Measurements from ENCODE around the gene HELZ2. TPM values are rescaled to one million over a fixed set of nuclear protein-coding genes. Genes with fewer than 3 reads are reported as not detected.

HELZ2 gene
- total RNA-seq, 1 experiment from 2014 or later = 35.2 TPM

GRCh38 chr20:63558804-63559484 is 15.1 kb downstream of the HELZ2 start:
- no peaks in the 10 kb centered on the region; the same call in 1 of the 2 replicates for H3K4me1 ChIP-seq
- H3K4me3 ChIP-seq (ENCODE audit: low read depth, low read length) = no peak overlapping the region
- H3K27me3 ChIP-seq (replicated peaks; ENCODE audit: control insufficient read depth, insufficient read depth, low read length) = no peaks in the 10 kb centered on the region
- no TSS peak for BruUV-seq (replicated peaks)
- Mint-ChIP-seq H3K36me3 (ENCODE audit: insufficient read depth, unreplicated experiment) (peaks cover 23% of the 10 kb centered on the region), H3K9me3 (ENCODE audit: unreplicated experiment) (no peaks in the 10 kb centered on the region), H3K27me3 (ENCODE audit: insufficient read depth, unreplicated experiment) (no peaks in the 10 kb centered on the region), H3K4me3 (ENCODE audit: unreplicated experiment) (no peak overlapping the region), H3K4me1 (ENCODE audit: low read depth, unreplicated experiment) (no peaks in the 10 kb centered on the region), H3K27ac (ENCODE audit: unreplicated experiment) (no peak overlapping the region)
- peaks cover 5% of the 10 kb centered on the region; the same call in 1 of the 2 replicates for H3K9me3 ChIP-seq
- ChIA-PET POLR2A (no interaction called here), CTCF (no interaction called here)
- intact Hi-C loops (cut with micrococcal nuclease; ENCODE audit: unreplicated experiment) = no loop called here
- no peak for TF ChIP-seq CTCF (IDR thresholded peaks at IDR 0.05; ENCODE audit: insufficient read depth in 1 of 2, low read depth in 1 of 2, low read length in 1 of 2, severe bottlenecking in 1 of 2, unreplicated experiment in 1 of 2)
- H3K36me3 ChIP-seq (ENCODE audit: control insufficient read depth, insufficient read depth, low read length) = no peaks in the 10 kb centered on the region
- no peak for DNase-seq

GRCh38 chr20:63557481-63557891 is 16.6 kb downstream of the HELZ2 start:
- Mint-ChIP-seq H3K27me3 (ENCODE audit: insufficient read depth, unreplicated experiment) (no peaks in the 10 kb centered on the region), H3K4me1 (ENCODE audit: low read depth, unreplicated experiment) (no peaks in the 10 kb centered on the region), H3K36me3 (ENCODE audit: insufficient read depth, unreplicated experiment) (peaks cover 23% of the 10 kb centered on the region), H3K9me3 (ENCODE audit: unreplicated experiment) (no peaks in the 10 kb centered on the region), H3K27ac (ENCODE audit: unreplicated experiment) (no peak overlapping the region), H3K4me3 (ENCODE audit: unreplicated experiment) (no peak overlapping the region)
- intact Hi-C loops (cut with micrococcal nuclease; ENCODE audit: unreplicated experiment) = no loop called here
- no peaks in the 10 kb centered on the region for H3K27me3 ChIP-seq (replicated peaks; ENCODE audit: control insufficient read depth, insufficient read depth, low read length)
- POLR2A ChIA-PET = no interaction called here
- DNase-seq = no peak
- peaks cover 9% of the 10 kb centered on the region for H3K9me3 ChIP-seq
- no peak for TF ChIP-seq CTCF (IDR thresholded peaks at IDR 0.05; ENCODE audit: insufficient read depth in 1 of 2, low read depth in 1 of 2, low read length in 1 of 2, severe bottlenecking in 1 of 2, unreplicated experiment in 1 of 2)
- H3K36me3 ChIP-seq (ENCODE audit: control insufficient read depth, insufficient read depth, low read length) = no peaks in the 10 kb centered on the region
- no peaks in the 10 kb centered on the region; the same call in 1 of the 2 replicates for H3K4me1 ChIP-seq
- H3K4me3 ChIP-seq (ENCODE audit: low read depth, low read length) = no peak overlapping the region
- CTCF ChIA-PET = no interaction called here
- no TSS peak for BruUV-seq (replicated peaks)

- POLR2A ChIA-PET = no interaction called here
- Mint-ChIP-seq H3K36me3 (ENCODE audit: insufficient read depth, unreplicated experiment) (peaks cover 23% of the 10 kb centered on the region), H3K27me3 (ENCODE audit: insufficient read depth, unreplicated experiment) (no peaks in the 10 kb centered on the region), H3K4me3 (ENCODE audit: unreplicated experiment) (no peak overlapping the region), H3K9me3 (ENCODE audit: unreplicated experiment) (no peaks in the 10 kb centered on the region), H3K4me1 (ENCODE audit: low read depth, unreplicated experiment) (no peaks in the 10 kb centered on the region), H3K27ac (ENCODE audit: unreplicated experiment) (no peak overlapping the region)
- DNase-seq = no peak
- no peaks in the 10 kb centered on the region for H3K36me3 ChIP-seq (ENCODE audit: control insufficient read depth, insufficient read depth, low read length)
- H3K4me3 ChIP-seq (ENCODE audit: low read depth, low read length) = no peak overlapping the region
- no TSS peak for BruUV-seq (replicated peaks)
- CTCF ChIA-PET = no interaction called here
- H3K4me1 ChIP-seq = no peaks in the 10 kb centered on the region; the same call in 1 of the 2 replicates
- intact Hi-C loops (cut with micrococcal nuclease; ENCODE audit: unreplicated experiment) = no loop called here
- H3K9me3 ChIP-seq = peaks cover 9% of the 10 kb centered on the region
- no peak for TF ChIP-seq CTCF (IDR thresholded peaks at IDR 0.05; ENCODE audit: insufficient read depth in 1 of 2, low read depth in 1 of 2, low read length in 1 of 2, severe bottlenecking in 1 of 2, unreplicated experiment in 1 of 2)
- H3K27me3 ChIP-seq (replicated peaks; ENCODE audit: control insufficient read depth, insufficient read depth, low read length) = no peaks in the 10 kb centered on the region
Measured at GRCh38 chr20:63556873-63557478, 17.1 kb downstream of the HELZ2 start.
